Activated T-cell treated with anti-CD3 and anti-CD28 coated beads, Interleukin-2, amount 50 U/mL, for 24 hours (primary cell): ENCODE measurements around the gene ABR.
"Not testable (repeated sequence)": the region's sequence is repeated elsewhere in the genome, so short reads cannot be mapped to it uniquely, and the experiment has no call there.

ENCODE experiments used
- DNase-seq: peaks from one replicate; pipeline ENCODE4 v3.0.0-alpha.2; 2020
- H3K27ac Mint-ChIP-seq: 2 replicates; pipeline ENCODE4 v1.8.0; 2020; ENCODE audit warnings: mild to moderate bottlenecking, mixed read lengths
- H3K27me3 Mint-ChIP-seq: 2 replicates; pipeline ENCODE4 v1.8.0; 2020; ENCODE audit warnings: mixed read lengths
- H3K36me3 Mint-ChIP-seq: 2 replicates; pipeline ENCODE4 v1.8.0; 2020; ENCODE audit warnings: low read depth, mixed read lengths
- H3K4me1 Mint-ChIP-seq: 2 replicates; pipeline ENCODE4 v1.8.0; 2020; ENCODE audit warnings: low read depth, mixed read lengths
- H3K4me3 Mint-ChIP-seq: 2 replicates; pipeline ENCODE4 v1.8.0; 2020; ENCODE audit warnings: mild to moderate bottlenecking, moderate library complexity, mixed read lengths
- H3K9me3 Mint-ChIP-seq: 2 replicates; pipeline ENCODE4 v1.8.0; 2020; ENCODE audit warnings: mixed read lengths

The ABR gene

GRCh38 chr17:1111599-1112443, 68.0 kb downstream of the ABR start:
- no peaks in the 10 kb centered on the region for H3K27me3 Mint-ChIP-seq
- no peaks in the 10 kb centered on the region for H3K9me3 Mint-ChIP-seq
- H3K36me3 Mint-ChIP-seq: peaks cover 7% of the 10 kb centered on the region
- H3K27ac Mint-ChIP-seq: peak overlapping the region; percentile 50
- peak overlapping the region; percentile 23 for H3K4me3 Mint-ChIP-seq
- no peak for DNase-seq
- H3K4me1 Mint-ChIP-seq: peaks cover 52% of the 10 kb centered on the region

DNA sequence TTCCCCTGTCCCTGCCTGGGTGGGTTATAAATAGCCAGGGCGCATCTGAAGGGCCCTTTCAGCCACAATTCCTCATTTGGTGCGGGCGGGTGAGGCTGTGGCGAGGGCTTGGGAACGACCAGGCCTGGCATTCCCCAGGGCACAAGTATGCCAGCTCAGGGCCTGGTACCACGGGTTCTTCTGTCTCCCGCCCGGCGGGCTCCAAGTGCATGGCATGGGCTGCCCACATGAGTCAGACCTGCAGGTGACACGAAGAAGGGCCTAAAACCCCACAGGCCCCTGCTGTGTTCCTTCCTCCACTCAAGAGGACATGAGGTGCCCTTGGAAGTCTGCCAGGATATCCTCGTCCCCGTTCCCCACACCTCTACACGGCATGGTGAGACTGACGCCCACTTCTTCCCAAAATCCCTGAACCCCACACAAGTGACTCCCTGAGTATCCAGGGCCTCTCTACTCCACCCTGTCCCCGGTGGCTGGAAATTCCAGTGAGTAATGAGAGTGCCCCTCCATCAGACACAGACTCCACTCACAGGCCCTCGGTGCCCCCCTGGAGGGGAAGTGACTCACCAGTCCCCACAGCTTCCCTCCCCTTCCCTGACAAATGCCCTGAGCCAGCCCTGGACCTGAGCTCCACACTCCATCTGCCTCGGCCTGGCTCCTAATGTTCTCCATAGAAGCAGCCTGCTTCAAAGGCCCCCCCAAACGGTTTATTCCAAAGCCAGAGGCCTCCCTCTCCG, 68.8 kb downstream of the ABR start:
- peak overlapping the region; percentile 50 for H3K27ac Mint-ChIP-seq
- H3K27me3 Mint-ChIP-seq: no peaks in the 10 kb centered on the region
- peaks cover 10% of the 10 kb centered on the region for H3K36me3 Mint-ChIP-seq
- no peaks in the 10 kb centered on the region for H3K9me3 Mint-ChIP-seq
- no peak for DNase-seq
- peak overlapping the region; percentile 23 for H3K4me3 Mint-ChIP-seq
- peaks cover 54% of the 10 kb centered on the region for H3K4me1 Mint-ChIP-seq

GRCh38 chr17:1110541-1110861, 69.3 kb downstream of the ABR start:
- no peak for DNase-seq
- Mint-ChIP-seq H3K4me1 (peaks cover 57% of the 10 kb centered on the region), H3K36me3 (peaks cover 10% of the 10 kb centered on the region), H3K9me3 (no peaks in the 10 kb centered on the region), H3K27ac (peak overlapping the region; percentile 50), H3K4me3 (peak overlapping the region; percentile 71), H3K27me3 (no peaks in the 10 kb centered on the region)

GRCh38 chr17:1109606-1110540, 69.9 kb downstream of the ABR start:
- Mint-ChIP-seq H3K4me1 (peaks cover 51% of the 10 kb centered on the region), H3K27ac (peak overlapping the region; percentile 76), H3K27me3 (no peaks in the 10 kb centered on the region), H3K9me3 (no peaks in the 10 kb centered on the region), H3K36me3 (peaks cover 12% of the 10 kb centered on the region), H3K4me3 (peak overlapping the region; percentile 71)
- DNase-seq: no peak

DNA sequence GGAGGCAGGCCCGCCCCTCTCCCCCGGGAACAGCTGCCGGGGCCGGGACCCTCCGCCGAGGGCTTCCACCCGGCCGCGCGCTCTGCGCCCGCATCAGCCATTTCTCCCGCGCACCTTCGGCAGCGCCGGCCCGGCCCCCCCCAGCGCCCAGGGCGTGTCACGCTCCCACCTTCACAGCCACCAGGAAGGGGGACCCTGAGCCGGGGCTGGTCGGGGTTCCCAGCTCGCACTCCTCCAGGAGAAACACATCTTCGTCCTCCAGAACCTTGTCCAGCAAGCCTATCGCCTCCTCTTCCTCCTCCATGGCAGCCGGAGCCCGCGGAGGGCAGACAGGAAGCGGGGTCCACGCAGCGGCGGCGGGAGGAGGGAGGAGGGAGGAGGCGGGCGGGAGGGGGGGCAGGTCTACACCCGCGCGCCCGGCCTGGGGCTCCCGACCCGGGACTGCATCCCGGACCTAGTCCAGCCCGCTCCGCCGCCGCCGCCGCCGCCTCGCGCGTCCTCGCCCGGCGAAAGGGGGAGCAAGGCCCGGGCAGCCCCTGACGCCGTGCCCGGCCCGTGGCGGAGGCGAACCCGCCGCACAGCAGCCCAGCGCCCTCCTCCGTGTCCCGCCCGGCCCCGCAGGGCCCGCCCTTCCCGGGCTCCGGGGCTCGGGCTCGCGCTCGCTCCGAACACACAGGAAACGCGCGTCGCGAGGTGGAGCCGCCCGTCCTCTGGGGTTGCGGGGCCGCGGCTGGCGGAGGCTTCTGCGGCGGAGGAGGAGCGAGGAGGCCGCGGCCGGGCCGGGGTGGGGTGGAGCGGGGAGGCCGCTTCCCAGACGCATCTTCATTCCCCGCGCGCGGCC, 70.8 kb downstream of the ABR start:
- Mint-ChIP-seq H3K4me3 (peak overlapping the region; percentile 87), H3K27ac (peak overlapping the region; percentile 88), H3K36me3 (peaks cover 12% of the 10 kb centered on the region), H3K4me1 (peaks cover 47% of the 10 kb centered on the region), H3K27me3 (no peaks in the 10 kb centered on the region), H3K9me3 (no peaks in the 10 kb centered on the region)
- DNase-seq: peak; percentile 85

- Mint-ChIP-seq H3K27me3 (no peaks in the 10 kb centered on the region), H3K4me3 (peak overlapping the region; percentile 87), H3K4me1 (peaks cover 47% of the 10 kb centered on the region), H3K9me3 (no peaks in the 10 kb centered on the region), H3K36me3 (peaks cover 15% of the 10 kb centered on the region), H3K27ac (no peak overlapping the region)
- no peak for DNase-seq
These were observed 71.4 kb downstream of the ABR start for GRCh38 chr17:1108478-1108764.

- no peak for DNase-seq
- no peaks in the 10 kb centered on the region for H3K9me3 Mint-ChIP-seq
- H3K4me1 Mint-ChIP-seq: peaks cover 47% of the 10 kb centered on the region
- peaks cover 15% of the 10 kb centered on the region for H3K36me3 Mint-ChIP-seq
- H3K4me3 Mint-ChIP-seq: peak overlapping the region; percentile 87
- H3K27me3 Mint-ChIP-seq: no peaks in the 10 kb centered on the region
- peak overlapping the region; percentile 77 for H3K27ac Mint-ChIP-seq
These were observed 71.9 kb downstream of the ABR start for GRCh38 chr17:1107777-1108477.

DNA sequence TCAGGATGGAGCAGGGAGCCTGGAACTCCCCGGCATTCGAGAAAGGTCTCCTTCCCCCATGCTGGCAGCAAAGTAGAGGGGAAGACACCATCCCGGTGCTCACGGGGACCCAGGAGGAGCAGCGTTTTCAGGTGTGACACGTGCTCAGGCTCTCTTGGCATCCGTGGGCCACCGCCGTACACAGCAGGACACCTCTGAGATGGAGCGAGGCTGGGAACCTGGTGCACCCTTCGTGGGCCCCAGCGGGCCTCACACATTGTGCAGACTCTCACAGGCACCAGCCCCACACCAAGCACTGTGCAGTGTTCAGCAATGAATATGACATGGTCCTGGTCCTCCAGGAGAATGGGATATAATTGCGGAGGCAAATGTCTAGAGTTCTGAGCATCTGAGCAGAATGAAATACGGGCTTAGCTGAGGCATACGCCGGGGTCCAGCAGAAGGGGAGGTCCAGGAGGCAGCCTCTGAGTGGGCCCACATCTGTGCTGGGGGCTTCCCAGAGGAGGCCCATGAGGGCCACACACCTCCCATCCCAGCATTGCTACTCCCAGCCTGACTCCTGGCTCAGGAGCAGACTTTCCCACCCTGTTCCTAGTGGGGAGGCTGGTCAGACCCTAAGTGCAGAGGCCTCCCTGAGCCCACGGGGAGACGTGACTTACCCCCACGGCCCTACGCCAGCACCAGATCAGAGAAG, 72.6 kb downstream of the ABR start:
- Mint-ChIP-seq H3K36me3 (peaks cover 17% of the 10 kb centered on the region), H3K27me3 (no peaks in the 10 kb centered on the region), H3K4me3 (peak overlapping the region; percentile 87), H3K27ac (peak overlapping the region; percentile 29), H3K9me3 (no peaks in the 10 kb centered on the region), H3K4me1 (peaks cover 47% of the 10 kb centered on the region)
- DNase-seq: no peak

- Mint-ChIP-seq H3K4me3 (no peak overlapping the region), H3K36me3 (peaks cover 39% of the 10 kb centered on the region), H3K27me3 (no peaks in the 10 kb centered on the region), H3K9me3 (no peaks in the 10 kb centered on the region), H3K4me1 (peaks cover 28% of the 10 kb centered on the region), H3K27ac (no peak overlapping the region)
- no peak for DNase-seq
These were observed 75.6 kb downstream of the ABR start for GRCh38 chr17:1104222-1104621.

GRCh38 chr17:1100382-1100781, 79.4 kb downstream of the ABR start:
- Mint-ChIP-seq H3K27me3 (no peaks in the 10 kb centered on the region), H3K4me1 (peaks cover 26% of the 10 kb centered on the region), H3K27ac (no peak overlapping the region), H3K4me3 (no peak overlapping the region), H3K9me3 (no peaks in the 10 kb centered on the region), H3K36me3 (peaks cover 50% of the 10 kb centered on the region)
- no peak for DNase-seq

DNA sequence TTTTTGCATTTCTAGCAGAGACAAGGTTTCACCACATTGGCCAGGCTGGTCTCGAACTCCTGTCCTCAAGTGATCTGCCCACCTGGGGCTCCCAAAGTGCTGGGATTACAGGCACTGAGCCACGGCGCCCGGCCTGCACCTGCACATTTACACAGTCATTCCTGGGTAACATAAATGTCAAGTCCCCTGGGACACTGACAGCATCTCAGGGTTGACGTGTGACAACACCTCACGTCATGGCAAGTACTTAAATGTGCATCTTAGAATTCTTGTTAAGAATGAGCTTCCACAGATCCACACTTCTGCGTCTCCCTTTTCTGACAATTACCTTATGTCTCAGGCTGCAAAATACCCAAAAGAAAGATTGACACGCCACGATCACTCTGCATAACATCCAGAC, 80.5 kb downstream of the ABR start:
- Mint-ChIP-seq H3K9me3 (no peaks in the 10 kb centered on the region), H3K4me1 (peaks cover 26% of the 10 kb centered on the region), H3K27me3 (no peaks in the 10 kb centered on the region), H3K36me3 (peaks cover 58% of the 10 kb centered on the region), H3K27ac (peak overlapping the region; percentile 6), H3K4me3 (no peak overlapping the region)
- no peak for DNase-seq

- DNase-seq, H3K4me3 Mint-ChIP-seq, H3K9me3 Mint-ChIP-seq, H3K27me3 Mint-ChIP-seq: not testable (repeated sequence)
- Mint-ChIP-seq H3K27ac (peak overlapping the region; percentile 48), H3K4me1 (peaks cover 26% of the 10 kb centered on the region), H3K36me3 (peaks cover 63% of the 10 kb centered on the region)
These were observed 81.6 kb downstream of the ABR start for GRCh38 chr17:1097972-1098744.
